SK-N-SH (cell line): ENCODE results near the gene PHAX. TPM values are rescaled to one million over a fixed set of nuclear protein-coding genes. Genes with fewer than 3 reads are reported as not detected.

Experiments used
- CTCF ChIA-PET: fragments of 300-600, 350-600 bp; formaldehyde crosslinking; extraction: SDS; loops from one replicate; lab custom pipeline; 2021; lab: Yijun Ruan, JAX
- POLR2A ChIA-PET: fragments of 350-600 bp; sonication (Branson Sonifier 250); formaldehyde crosslinking; extraction: SDS; loops from one replicate; lab custom pipeline; 2020; ENCODE audit warnings: antibody characterized with exemption, inconsistent platforms; lab: Yijun Ruan, JAX
- DNase-seq: peaks from one replicate; pipeline ENCODE4 v3.0.0; 2012
- H2AFZ ChIP-seq: fragments of 200-600 bp; sonication (generic); 2 replicates; pipeline ENCODE4 v1.8.1; 2016; ENCODE audit warnings: antibody characterized with exemption, mild to moderate bottlenecking, low read depth
- H3F3A ChIP-seq: fragments of 200-600 bp; sonication (generic); replicated peaks from 2 replicates; pipeline ENCODE3; 2016; ENCODE audit warnings: antibody characterized with exemption, mild to moderate bottlenecking; ENCODE audit not compliant: insufficient read depth
- H3K27ac ChIP-seq, 2 experiments: fragments of 200-500 bp in 1 of 2; fragments of 200-600 bp in 1 of 2; sonication (Bioruptor generic) in 1 of 2; sonication (generic), shearing (Covaris generic) in 1 of 2; 2 replicates each; pipeline versions ENCODE4 v1.5.1 to v1.6.1; 2014 to 2016; ENCODE audit warnings: low read depth in 2 of 2, inconsistent platforms in 1 of 2, low read length in 1 of 2, mild to moderate bottlenecking in 1 of 2, mixed read lengths in 1 of 2
- H3K27me3 ChIP-seq: fragments of 200-600 bp; sonication (generic), shearing (Covaris generic); 2 replicates; pipeline ENCODE4 v1.6.1; 2016; ENCODE audit warnings: mixed run types; ENCODE audit not compliant: insufficient read depth
- H3K36me3 ChIP-seq, 2 experiments: fragments of 200-500 bp in 1 of 2; fragments of 200-600 bp in 1 of 2; sonication (Bioruptor generic) in 1 of 2; sonication (generic) in 1 of 2; replicated peaks in 1 of 2; 2 replicates each; pipeline versions ENCODE3 to v1.5.1; 2014 to 2016; ENCODE audit warnings: low read length in 1 of 2, mild to moderate bottlenecking in 1 of 2; ENCODE audit not compliant: insufficient read depth in 2 of 2, control insufficient read depth in 1 of 2
- H3K4me1 ChIP-seq, 2 experiments: fragments of 200-500 bp in 1 of 2; fragments of 200-600 bp in 1 of 2; sonication (Bioruptor generic) in 1 of 2; sonication (generic), shearing (Covaris generic) in 1 of 2; 2 replicates each; pipeline versions ENCODE4 v1.5.1 to v1.6.1; 2014 to 2016; ENCODE audit warnings: low read depth in 1 of 2, low read length in 1 of 2, mixed run types in 1 of 2; ENCODE audit not compliant: insufficient read depth in 2 of 2, control insufficient read depth in 1 of 2
- H3K4me2 ChIP-seq: fragments of 200-600 bp; sonication (generic), shearing (Covaris generic); 2 replicates; pipeline ENCODE4 v1.6.1; 2017; ENCODE audit warnings: mixed run types
- H3K4me3 ChIP-seq, 2 experiments: fragments of 200-500 bp in 1 of 2; fragments of 200-600 bp in 1 of 2; sonication (Bioruptor generic) in 1 of 2; sonication (generic), shearing (Covaris generic) in 1 of 2; 2 replicates each; pipeline versions ENCODE4 v1.5.1 to v1.8.1; 2014 to 2016; ENCODE audit warnings: low read depth in 2 of 2, inconsistent platforms in 1 of 2, low read length in 1 of 2, mild to moderate bottlenecking in 1 of 2, mixed read lengths in 1 of 2, moderate library complexity in 1 of 2
- H3K79me2 ChIP-seq: fragments of 200-600 bp; sonication (generic); 2 replicates; pipeline ENCODE4 v1.8.1; 2017; ENCODE audit warnings: mild to moderate bottlenecking; ENCODE audit not compliant: insufficient read depth
- H3K9ac ChIP-seq: fragments of 200-600 bp; sonication (generic); 2 replicates; pipeline ENCODE4 v1.6.1; 2017; ENCODE audit warnings: mixed run types
- H3K9me2 ChIP-seq: fragments of 200-600 bp; sonication (generic); 2 replicates; pipeline ENCODE4 v1.6.1; 2017; ENCODE audit warnings: mixed run types
- H3K9me3 ChIP-seq: fragments of 200-600 bp; sonication (generic); 2 replicates; pipeline ENCODE4 v1.6.1; 2017; ENCODE audit warnings: mixed run types, mild to moderate bottlenecking, moderate library complexity
- H4K20me1 ChIP-seq: fragments of 200-600 bp; sonication (generic); 2 replicates; pipeline ENCODE4 v1.6.1; 2017; ENCODE audit warnings: mild to moderate bottlenecking, mixed run types; ENCODE audit not compliant: insufficient read depth
- ELF1 ChIP-seq: IDR thresholded peaks from 2 replicates; pipeline ENCODE4 v1.4.0; 2012
- EP300 ChIP-seq, 2 experiments: IDR thresholded peaks; 2 replicates each; pipeline versions ENCODE4 v1.4.0 to v1.6.1; 2012; ENCODE audit warnings: borderline replicate concordance in 1 of 2, low read depth in 1 of 2, low read length in 1 of 2
- EZH2phosphoT487 ChIP-seq: fragments of 200-600 bp; sonication (generic); IDR thresholded peaks from 2 replicates; pipeline ENCODE4 v1.6.1; 2017; ENCODE audit warnings: low read depth, mixed run types, mild to moderate bottlenecking, antibody characterized with exemption, moderate library complexity, borderline replicate concordance
- FOSL2 ChIP-seq: IDR thresholded peaks from 2 replicates; pipeline ENCODE4 v1.4.0; 2012; ENCODE audit warnings: low read depth, mild to moderate bottlenecking, moderate library complexity, borderline replicate concordance
- GABPA ChIP-seq: IDR thresholded peaks from 2 replicates; pipeline ENCODE4 v1.4.0; 2012; ENCODE audit warnings: low read depth, mild to moderate bottlenecking
- GATA2 ChIP-seq: sonication (generic); formaldehyde crosslinking; IDR thresholded peaks from 2 replicates; pipeline ENCODE4 v1.5.0; 2020; ENCODE audit warnings: mild to moderate bottlenecking, missing genetic modification reagents
- JUND ChIP-seq: IDR thresholded peaks from 2 replicates; pipeline ENCODE4 v1.4.0; 2012
- NRF1 ChIP-seq: IDR thresholded peaks from 2 replicates; pipeline ENCODE4 v1.6.1; 2012; ENCODE audit warnings: low read depth, mild to moderate bottlenecking, low read length
- POLR2AphosphoS5 ChIP-seq: IDR thresholded peaks from 2 replicates; pipeline ENCODE4 v1.6.1; 2012; ENCODE audit warnings: low read depth, low read length
- RCOR1 ChIP-seq: fragments of 150-350 bp; IDR thresholded peaks from 2 replicates; pipeline ENCODE4 v1.6.1; 2017; ENCODE audit warnings: antibody characterized with exemption, low read length
- SIN3A ChIP-seq: IDR thresholded peaks from 2 replicates; pipeline ENCODE4 v1.6.1; 2012; ENCODE audit warnings: low read depth, mild to moderate bottlenecking, low read length, moderate library complexity, borderline replicate concordance
- TAF1 ChIP-seq: IDR thresholded peaks from 2 replicates; pipeline ENCODE4 v1.6.1; 2012; ENCODE audit warnings: low read depth, mild to moderate bottlenecking, low read length, moderate library complexity, borderline replicate concordance
- YY1 ChIP-seq: IDR thresholded peaks from 2 replicates; pipeline ENCODE4 v1.4.0; 2012; ENCODE audit warnings: low read depth, mild to moderate bottlenecking
- ZBTB33 ChIP-seq: IDR thresholded peaks from 2 replicates; pipeline ENCODE4 v1.4.0; 2012; ENCODE audit warnings: low read depth, borderline replicate concordance
- WGBS: methylation state at CpG from one replicate; pipeline ENCODE4 v1.1.6; 2017; ENCODE audit warnings: low lambda C conversion rate; 5-methylcytosine and 5-hydroxymethylcytosine counted together
- polyA plus RNA-seq, 3 experiments: library from polyadenylated mRNA; depleted of rRNA; stranded (reverse); fragments of >200 nt; gene quantifications; 2 replicates each; pipeline ENCODE4 v1.2.3, GENCODE V29; 2012
- TF ChIP-seq, protein P1 (sequence below): fragments of 150-350 bp; IDR thresholded peaks from 2 replicates; pipeline ENCODE4 v1.6.1; 2016; ENCODE audit warnings: mild to moderate bottlenecking, low read depth, low read length
- TF ChIP-seq, protein P2 (sequence below): fragments of 150-350 bp; IDR thresholded peaks from 2 replicates; pipeline ENCODE4 v1.6.1; 2017; ENCODE audit warnings: antibody characterized with exemption, low read length, low read depth, borderline replicate concordance
- TF ChIP-seq, protein P3 (sequence below): IDR thresholded peaks from 2 replicates; pipeline ENCODE4 v1.4.0; 2012; ENCODE audit warnings: low read depth, borderline replicate concordance

Gene PHAX
- polyA plus RNA-seq, 1 of the 3 experiments (the other 2 are of a cell fraction): 25.1 TPM

DNA sequence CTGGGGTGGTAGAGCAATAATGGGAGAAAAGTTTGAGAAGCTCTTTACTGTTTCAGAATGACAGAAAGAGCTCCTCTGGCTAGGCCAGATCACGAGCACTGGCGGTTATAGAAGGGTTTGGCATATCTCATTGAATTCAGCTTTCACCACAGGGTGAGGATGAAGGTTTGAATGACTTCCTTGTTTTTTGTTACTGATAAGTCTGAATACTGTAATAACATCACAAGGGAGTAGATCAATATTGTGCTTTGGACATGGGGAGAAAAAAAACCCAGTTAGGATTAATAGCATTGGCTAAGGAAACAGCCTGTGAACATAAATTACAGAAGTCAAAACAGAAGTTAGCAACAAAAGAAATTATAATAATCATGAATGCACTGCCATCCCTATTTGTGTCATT is 9.4 kb downstream of the PHAX start:
- H3K4me1 ChIP-seq: no peaks in the 10 kb centered on the region; a peak in 1 of 4 replicates
- POLR2A ChIA-PET: no interaction called here

More for the DNA sequence above, 9.4 kb downstream of the PHAX start:
- Histone ChIP-seq H3K9me2 (no peaks in the 10 kb centered on the region), H3K27me3 (no peaks in the 10 kb centered on the region), H3K36me3 (peaks cover 13 to 61% of the 10 kb centered on the region in 2 experiments), H3K9ac (no peak overlapping the region), H3F3A (no peaks in the 10 kb centered on the region), H3K79me2 (peaks cover 100% of the 10 kb centered on the region), H3K4me3 (no peak overlapping the region), H2AFZ (no peak overlapping the region), H4K20me1 (peaks cover 23% of the 10 kb centered on the region), H3K27ac (no peak overlapping the region), H3K9me3 (no peaks in the 10 kb centered on the region), H3K4me2 (no peak overlapping the region)
- no peak for DNase-seq
- no peak for TF ChIP-seq ZBTB33
- TF ChIP-seq RCOR1: no peak
- TF ChIP-seq, protein P1, sequence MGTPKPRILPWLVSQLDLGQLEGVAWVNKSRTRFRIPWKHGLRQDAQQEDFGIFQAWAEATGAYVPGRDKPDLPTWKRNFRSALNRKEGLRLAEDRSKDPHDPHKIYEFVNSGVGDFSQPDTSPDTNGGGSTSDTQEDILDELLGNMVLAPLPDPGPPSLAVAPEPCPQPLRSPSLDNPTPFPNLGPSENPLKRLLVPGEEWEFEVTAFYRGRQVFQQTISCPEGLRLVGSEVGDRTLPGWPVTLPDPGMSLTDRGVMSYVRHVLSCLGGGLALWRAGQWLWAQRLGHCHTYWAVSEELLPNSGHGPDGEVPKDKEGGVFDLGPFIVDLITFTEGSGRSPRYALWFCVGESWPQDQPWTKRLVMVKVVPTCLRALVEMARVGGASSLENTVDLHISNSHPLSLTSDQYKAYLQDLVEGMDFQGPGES: no peak
- TF ChIP-seq NRF1: no peak
- TF ChIP-seq TAF1: no peak
- TF ChIP-seq JUND: no peak
- TF ChIP-seq GABPA: no peak
- TF ChIP-seq, protein P2, sequence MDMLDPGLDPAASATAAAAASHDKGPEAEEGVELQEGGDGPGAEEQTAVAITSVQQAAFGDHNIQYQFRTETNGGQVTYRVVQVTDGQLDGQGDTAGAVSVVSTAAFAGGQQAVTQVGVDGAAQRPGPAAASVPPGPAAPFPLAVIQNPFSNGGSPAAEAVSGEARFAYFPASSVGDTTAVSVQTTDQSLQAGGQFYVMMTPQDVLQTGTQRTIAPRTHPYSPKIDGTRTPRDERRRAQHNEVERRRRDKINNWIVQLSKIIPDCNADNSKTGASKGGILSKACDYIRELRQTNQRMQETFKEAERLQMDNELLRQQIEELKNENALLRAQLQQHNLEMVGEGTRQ: no peak
- TF ChIP-seq ELF1: no peak
- no peak for TF ChIP-seq POLR2AphosphoS5
- no peak for TF ChIP-seq GATA2
- no peak for TF ChIP-seq EZH2phosphoT487
- no peak for TF ChIP-seq YY1
- TF ChIP-seq, protein P3, sequence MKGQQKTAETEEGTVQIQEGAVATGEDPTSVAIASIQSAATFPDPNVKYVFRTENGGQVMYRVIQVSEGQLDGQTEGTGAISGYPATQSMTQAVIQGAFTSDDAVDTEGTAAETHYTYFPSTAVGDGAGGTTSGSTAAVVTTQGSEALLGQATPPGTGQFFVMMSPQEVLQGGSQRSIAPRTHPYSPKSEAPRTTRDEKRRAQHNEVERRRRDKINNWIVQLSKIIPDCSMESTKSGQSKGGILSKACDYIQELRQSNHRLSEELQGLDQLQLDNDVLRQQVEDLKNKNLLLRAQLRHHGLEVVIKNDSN: no peak
- TF ChIP-seq EP300 (IDR thresholded peaks at IDR 0.05; ENCODE audit: borderline replicate concordance in 1 of 2, low read depth in 1 of 2, low read length in 1 of 2): no peak
- no peak for TF ChIP-seq SIN3A
- TF ChIP-seq FOSL2: no peak
- CTCF ChIA-PET: interaction anchor here (1.4 to 3.8 kb wide), 3 partner anchors 10 to 271 kb away, joined by 3 to 18 read pairs (median 4); partner anchors contain the start of gene PHAX
- WGBS: 92% methylated on average over 2 of the region's 2 CpGs
